Aorta (tissue), 5 donors: ENCODE results near the gene SLC38A3. TPM values are rescaled to one million over a fixed set of nuclear protein-coding genes. Genes with fewer than 3 reads are reported as not detected.
A peak's percentile ranks its signal among the peaks of the same experiment; 100 is the strongest.

Experiments
- ATAC-seq: fragments of 200-7000 bp; cut with Tn5 transposase; one replicate; pipeline ENCODE4 v1.9.1; 2022; ENCODE audit warnings: moderate library complexity; ENCODE audit not compliant: low FRiP score
- DNase-seq, 2 donors: peaks; one replicate each; pipeline ENCODE4 v3.0.0-alpha.2; 2020
- H3K27ac ChIP-seq, 2 donors: one replicate each; pipeline ENCODE4 v1.5.1; 2013; ENCODE audit warnings: low read length in 2 of 2, mild to moderate bottlenecking in 2 of 2, moderate library complexity in 2 of 2, control low read depth in 1 of 2, inconsistent platforms in 1 of 2, low read depth in 1 of 2
- H3K27me3 ChIP-seq, 2 donors: one replicate each; pipeline ENCODE4 v1.6.1; 2013; ENCODE audit warnings: control low read depth in 1 of 2, low read length in 1 of 2, mild to moderate bottlenecking in 1 of 2, moderate library complexity in 1 of 2; ENCODE audit not compliant: insufficient read depth in 2 of 2, control insufficient read depth in 1 of 2
- H3K36me3 ChIP-seq, 2 donors: one replicate each; pipeline ENCODE4 v1.6.1; 2013; ENCODE audit warnings: control low read depth in 1 of 2, low read length in 1 of 2, mild to moderate bottlenecking in 1 of 2; ENCODE audit not compliant: insufficient read depth in 2 of 2, control insufficient read depth in 1 of 2
- H3K4me1 ChIP-seq, 2 donors: one replicate each; pipeline ENCODE4 v1.6.1; 2013; ENCODE audit warnings: low read length in 2 of 2, control low read depth in 1 of 2, mild to moderate bottlenecking in 1 of 2, moderate library complexity in 1 of 2; ENCODE audit not compliant: insufficient read depth in 2 of 2, control insufficient read depth in 1 of 2
- H3K4me3 ChIP-seq, 2 donors: one replicate each; pipeline ENCODE4 v1.5.1; 2013; ENCODE audit warnings: low read length in 2 of 2, control low read depth in 1 of 2, mild to moderate bottlenecking in 1 of 2
- H3K9me3 ChIP-seq: one replicate; pipeline ENCODE4 v1.6.1; 2013; ENCODE audit warnings: mild to moderate bottlenecking, low read length; ENCODE audit not compliant: control insufficient read depth
- WGBS, 2 donors: extraction: QIAGEN DNeasy Blood & Tissue Kit; methylation state at CpG; one replicate each; pipeline ENCODE4 v1.1.7; 2013; 5-methylcytosine and 5-hydroxymethylcytosine counted together
- intact Hi-C, 2 donors: fragments of 100-400 bp; cut with DNase I; formaldehyde crosslinking; loops; one replicate each; pipeline versions ENCODE4 v1.14.2 to v1.15.0; 2022
- polyA plus RNA-seq, 2 donors: library from polyadenylated mRNA; stranded (reverse); fragments of 200-250 nt; gene quantifications; one replicate each; pipeline ENCODE4 v1.2.3, GENCODE V29; 2013
- total RNA-seq, 2 donors: library from RNA; stranded (reverse); fragmentation: NEBNext Ultra II Directional; extraction: Animal tissue kit (Norgen Biotek cat#: 25700); gene quantifications; one replicate each; pipeline ENCODE4 v1.2.1, GENCODE V29; 2021
- donor health status: healthy with polysubstance abuse.
- donor health status: Bipolar disorder and iron deficiency.
- donor health status: DM: no; HTN: no; CAD: no.
- donor health status: DM: no; HTN: no; CAD: no.
- donor health status: DM: yes; HTN: yes; CAD: no.

SLC38A3 gene
- total and polyA plus RNA-seq, 4 donors = 0.19 to 1.4 (median 0.56) TPM; not detected in 1

- Histone ChIP-seq H3K27ac (peak within 1 kb of the TSS; percentile 43 to 78), H3K9me3 (no peaks in the 10 kb centered on the region), H3K4me3 (peak within 1 kb of the TSS; percentile 93 to 95), H3K36me3 (no peaks in the 10 kb centered on the region), H3K4me1 (no peaks in the 10 kb centered on the region), H3K27me3 (no peaks in the 10 kb centered on the region)
- intact Hi-C loops = loop anchor here in 1 of 2 donors (2.0 kb wide), 1 partner anchor 33 kb away; the partner anchor contains the start of gene SEMA3B
- WGBS, 2 donors = 0 to 1% methylated on average over 66 to 75 of the region's 75 CpGs
- DNase-seq (peak; percentile 99), ATAC-seq (peak; percentile 96)
Observed at GRCh38 chr3:50235716-50236483, 30.8 kb downstream of the SLC38A3 start, which contains the start of gene GNAI2. Gene GNAI2, plus strand, starts transcription at chr3:50236204. Its CDS starts 132 bp downstream, at chr3:50236336.

GRCh38 chr3:50236484-50237132 is 31.5 kb downstream of the SLC38A3 start:
- WGBS, 2 donors = 0 to 1% methylated on average over 13 of the region's 13 CpGs
- intact Hi-C loops = loop anchor here in 1 of 2 donors (2.0 kb wide), 1 partner anchor 32 kb away; the partner anchor contains the start of gene SEMA3B
- ATAC-seq (no peak), DNase-seq (no peak)
- Histone ChIP-seq H3K4me1 (no peaks in the 10 kb centered on the region), H3K27ac (peak overlapping the region; percentile 43 to 78), H3K9me3 (no peaks in the 10 kb centered on the region), H3K27me3 (no peaks in the 10 kb centered on the region), H3K36me3 (no peaks in the 10 kb centered on the region), H3K4me3 (peak overlapping the region; percentile 93 to 95)

- Histone ChIP-seq H3K4me1 (no peaks in the 10 kb centered on the region), H3K27ac (peak overlapping the region in 1 of 2 donors; percentile 78), H3K36me3 (no peaks in the 10 kb centered on the region), H3K9me3 (no peaks in the 10 kb centered on the region), H3K27me3 (no peaks in the 10 kb centered on the region), H3K4me3 (peak overlapping the region; percentile 93 to 95)
- DNase-seq (peak in 1 of 2 donors; percentile 83), ATAC-seq (no peak)
- intact Hi-C loops = loop anchor here in 1 of 2 donors (2.0 kb wide), 1 partner anchor 32 kb away; the partner anchor contains the start of gene SEMA3B
- WGBS, 2 donors = 0 to 3% methylated on average over 7 of the region's 7 CpGs
Observed at GRCh38 chr3:50237133-50237651, 32.1 kb downstream of the SLC38A3 start.

GRCh38 chr3:50237754-50238548 is 32.9 kb downstream of the SLC38A3 start:
- H3K4me1 ChIP-seq = peaks cover 0 to under 1% of the 10 kb centered on the region in 2 donors
- intact Hi-C loops = loop anchor here in 1 of 2 donors (2.0 kb wide), 1 partner anchor 31 kb away; the partner anchor contains the start of gene SEMA3B
- no peaks in the 10 kb centered on the region for H3K27me3 ChIP-seq
- no peaks in the 10 kb centered on the region for H3K36me3 ChIP-seq
- H3K27ac ChIP-seq = peak overlapping the region; percentile 46 to 91
- no peaks in the 10 kb centered on the region for H3K9me3 ChIP-seq
- peak; percentile 78 for ATAC-seq
- WGBS, 2 donors = 0 to 1% methylated on average over 28 to 31 of the region's 31 CpGs
- peak overlapping the region; percentile 93 to 95 for H3K4me3 ChIP-seq
- peak; percentile 96 for DNase-seq

- H3K4me3 ChIP-seq = peak overlapping the region in 1 of 2 donors; percentile 28
- H3K27me3 ChIP-seq = no peaks in the 10 kb centered on the region
- 0 to 1% methylated on average over 7 of the region's 7 CpGs for WGBS, 2 donors
- peak; percentile 91 to 95 for DNase-seq
- H3K4me1 ChIP-seq = peaks cover 0 to 2% of the 10 kb centered on the region in 2 donors
- intact Hi-C loops = no loop called here
- H3K9me3 ChIP-seq = no peaks in the 10 kb centered on the region
- no peaks in the 10 kb centered on the region for H3K36me3 ChIP-seq
- peak; percentile 27 for ATAC-seq
- peak overlapping the region; percentile 46 to 91 for H3K27ac ChIP-seq
Observed at GRCh38 chr3:50238549-50239026, 33.5 kb downstream of the SLC38A3 start.

GRCh38 chr3:50239649-50240048 is 34.6 kb downstream of the SLC38A3 start:
- Histone ChIP-seq H3K27me3 (no peaks in the 10 kb centered on the region), H3K36me3 (no peaks in the 10 kb centered on the region), H3K9me3 (no peaks in the 10 kb centered on the region), H3K27ac (peak overlapping the region in 1 of 2 donors; percentile 91), H3K4me1 (peaks cover 0 to 2% of the 10 kb centered on the region in 2 donors), H3K4me3 (no peak overlapping the region)
- no peak for DNase-seq
- intact Hi-C loops = no loop called here
- ATAC-seq = no peak
- 55 to 69% methylated on average over 4 of the region's 4 CpGs for WGBS, 2 donors

- no peaks in the 10 kb centered on the region for H3K27me3 ChIP-seq
- no peak overlapping the region for H3K4me3 ChIP-seq
- ATAC-seq = no peak
- intact Hi-C loops = no loop called here
- whole genome bisulfite sequencing, 2 donors = 46 to 51% methylated on average over 4 of the region's 4 CpGs
- H3K27ac ChIP-seq = peak overlapping the region in 1 of 2 donors; percentile 7
- DNase-seq = no peak
- H3K4me1 ChIP-seq = peaks cover 0 to 2% of the 10 kb centered on the region in 2 donors
- H3K36me3 ChIP-seq = no peaks in the 10 kb centered on the region
- H3K9me3 ChIP-seq = no peaks in the 10 kb centered on the region
Observed at GRCh38 chr3:50241163-50241562, 36.1 kb downstream of the SLC38A3 start.
